ENCODE measurements around the gene ADGRD1.

ADGRD1 gene

GRCh38 chr12:131076296-131076695 is 122.6 kb downstream of the ADGRD1 start:
- no peak for DNase-seq

- DNase-seq = no peak
Measured at GRCh38 chr12:131076791-131077747, 123.4 kb downstream of the ADGRD1 start.

- DNase-seq = no peak
Measured at GRCh38 chr12:131077931-131078391, 124.3 kb downstream of the ADGRD1 start.

- DNase-seq = no peak
Measured at GRCh38 chr12:131082290-131083194, 128.8 kb downstream of the ADGRD1 start.

GRCh38 chr12:131084341-131085011 is 130.8 kb downstream of the ADGRD1 start:
- no peak for DNase-seq

GRCh38 chr12:131085125-131085815 is 131.6 kb downstream of the ADGRD1 start:
- no peak for DNase-seq

GRCh38 chr12:131085816-131086591 is 132.3 kb downstream of the ADGRD1 start:
- DNase-seq = no peak

- no peak for DNase-seq
Measured at GRCh38 chr12:131087302-131087818, 133.7 kb downstream of the ADGRD1 start.

- no peak for DNase-seq
Measured at GRCh38 chr12:131087991-131088700, 134.4 kb downstream of the ADGRD1 start.

- DNase-seq = no peak
Measured at GRCh38 chr12:131088701-131089530, 135.2 kb downstream of the ADGRD1 start.

GRCh38 chr12:131089531-131090273 is 136.0 kb downstream of the ADGRD1 start:
- DNase-seq = no peak

GRCh38 chr12:131090274-131091210 is 136.8 kb downstream of the ADGRD1 start:
- peak; percentile 18 for DNase-seq

- DNase-seq = peak; percentile 62
Measured at GRCh38 chr12:131091413-131091975, 137.8 kb downstream of the ADGRD1 start.

GRCh38 chr12:131091976-131092691 is 138.4 kb downstream of the ADGRD1 start:
- no peak for DNase-seq

- DNase-seq = peak; percentile 53
Measured at GRCh38 chr12:131092901-131093603, 139.3 kb downstream of the ADGRD1 start.

- DNase-seq = no peak
Measured at GRCh38 chr12:131093604-131093955, 139.9 kb downstream of the ADGRD1 start.

All from inflammatory macrophage treated with lipopolysaccharide for 4 hours (primary cell).